Measurements from ENCODE around the gene CDC123.
"Not testable (repeated sequence)": the region's sequence is repeated elsewhere in the genome, so short reads cannot be mapped to it uniquely, and the experiment has no call there.

The CDC123 gene

DNA sequence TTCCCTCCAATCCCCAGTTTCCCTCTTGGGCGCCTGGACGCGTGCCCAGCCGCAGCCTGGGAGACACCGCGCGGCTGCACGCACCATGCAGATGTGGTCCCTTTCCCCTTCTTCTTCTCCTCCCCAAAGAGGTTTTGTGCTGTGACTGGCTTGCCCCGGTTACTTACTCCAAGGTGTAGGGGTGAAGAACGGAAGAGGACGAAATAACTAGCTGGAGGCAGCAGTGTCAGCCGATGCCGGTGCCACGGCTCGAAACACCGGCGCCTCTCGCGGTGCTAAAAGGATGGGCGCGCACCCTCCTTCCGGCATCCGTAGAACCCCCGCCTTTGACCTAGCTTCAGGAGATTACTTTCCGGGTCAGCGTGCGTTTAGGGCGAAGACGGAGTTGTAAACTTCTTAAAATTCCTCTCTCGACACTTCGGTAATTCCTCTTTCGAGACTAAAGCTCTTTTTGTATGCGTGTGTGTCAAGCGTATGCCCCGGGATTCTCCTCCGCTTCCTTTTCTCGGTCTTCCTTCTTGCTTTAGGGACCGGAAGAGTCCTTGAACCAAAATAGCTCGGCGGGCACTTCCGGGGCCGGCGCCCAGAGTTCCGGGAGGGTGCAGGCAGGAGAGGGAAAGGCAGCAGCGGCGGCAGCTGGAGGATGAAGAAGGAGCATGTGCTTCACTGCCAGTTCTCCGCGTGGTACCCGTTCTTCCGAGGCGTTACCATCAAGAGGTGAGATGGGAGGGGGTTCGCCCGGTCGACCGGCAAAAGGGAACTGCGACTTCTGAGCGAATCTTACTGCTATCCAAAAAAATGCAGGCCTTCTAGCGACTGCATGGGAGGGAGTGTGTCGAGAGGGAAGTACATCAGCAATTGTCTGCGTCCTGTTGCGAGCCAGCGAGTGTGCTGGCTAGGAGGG, at the start of gene CDC123, which contains the start of gene NUDT5:
Gene CDC123 (plus strand): TSS at position 586 of the 904 bp plus-strand sequence. CDS start 58 bp downstream, at position 644.
Gene NUDT5 (minus strand): TSS at position 289 of the 904 bp plus-strand sequence. CDS start 9,600 bp downstream, outside the sequence.
- peak; percentile 88 for DNase-seq

- DNase-seq: no peak
Observed at GRCh38 chr10:12150163-12150562, 45.8 kb upstream of the CDC123 start.

DNA sequence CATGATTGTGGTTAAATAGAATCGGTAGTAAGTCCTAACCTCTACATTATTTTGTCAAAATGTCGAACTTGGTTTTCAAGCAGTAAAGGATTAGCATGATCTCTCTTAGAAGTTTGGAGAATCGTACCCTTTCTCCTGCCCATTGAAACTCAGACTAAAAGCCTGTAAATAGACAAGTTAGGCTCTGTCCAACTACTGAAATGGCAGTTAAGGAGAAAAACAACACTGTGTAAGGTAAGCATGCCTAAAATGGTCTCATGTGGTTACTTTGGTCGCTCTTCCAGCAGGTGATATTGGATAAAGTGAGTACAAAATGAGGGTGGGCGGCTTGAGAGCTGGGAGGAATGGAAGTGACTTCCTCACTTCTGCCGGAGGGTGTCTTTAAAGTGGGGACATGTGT, 41.5 kb upstream of the CDC123 start:
- DNase-seq: no peak

GRCh38 chr10:12156367-12157123, 39.4 kb upstream of the CDC123 start:
- no peak for DNase-seq

DNA sequence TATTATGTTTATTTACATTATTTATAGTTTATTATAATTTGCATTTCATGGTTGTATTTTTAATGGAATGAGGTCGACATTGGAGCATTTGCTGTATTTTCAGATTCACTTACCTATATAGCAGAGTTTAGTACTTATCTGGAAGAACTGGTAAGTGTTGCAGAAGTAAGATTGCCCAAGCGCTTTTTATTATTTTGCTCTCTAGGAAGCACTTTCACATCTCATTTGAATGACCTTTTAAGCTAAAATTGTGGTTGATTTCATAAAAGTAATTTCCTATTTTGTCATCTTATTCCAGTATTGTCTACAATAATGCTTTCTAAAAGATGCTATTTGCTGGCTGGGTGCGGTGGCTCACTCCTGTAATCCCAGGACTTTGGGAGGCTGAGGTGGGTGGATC, 37.9 kb upstream of the CDC123 start:
- no peak for DNase-seq

DNA sequence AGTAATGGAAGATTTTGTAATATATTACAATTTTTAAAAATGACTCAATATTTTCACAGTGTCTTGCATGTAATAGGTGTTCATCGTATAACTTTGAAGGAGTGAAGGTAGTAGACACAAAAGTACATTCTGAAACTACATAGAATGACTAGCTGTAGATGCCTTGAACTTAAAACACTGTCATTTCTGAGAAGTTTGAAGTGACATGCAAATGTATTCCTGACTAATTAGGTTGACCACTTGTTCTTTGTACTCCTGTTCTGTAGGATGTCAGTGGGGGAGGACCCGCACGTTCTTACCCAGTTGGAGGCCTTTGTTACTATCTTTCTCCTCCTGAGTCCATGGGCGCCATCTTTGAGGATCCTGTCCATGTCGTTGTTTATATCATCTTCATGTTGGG, 35.3 kb upstream of the CDC123 start:
- no peak for DNase-seq

DNA sequence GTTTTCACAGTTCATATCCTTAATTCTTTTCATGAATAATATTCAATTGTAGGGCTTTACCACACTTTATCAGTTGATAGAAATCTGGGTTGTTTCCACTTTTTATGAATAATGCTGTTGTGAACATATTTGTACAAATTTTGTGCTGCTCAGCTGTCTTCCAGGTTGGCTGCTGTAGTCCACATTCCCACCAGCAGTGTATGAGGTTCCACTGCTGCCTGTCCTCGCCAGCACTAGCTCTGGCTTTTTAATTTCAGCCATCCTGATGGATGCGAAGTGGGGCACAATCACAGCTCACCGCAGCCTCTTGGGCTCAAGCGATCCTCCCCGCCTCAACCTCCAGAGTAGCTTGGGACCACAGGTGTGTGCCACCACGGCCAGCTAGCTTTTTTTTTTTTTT, 33.1 kb upstream of the CDC123 start:
- DNase-seq: no peak

GRCh38 chr10:12164085-12164484, 31.9 kb upstream of the CDC123 start:
- DNase-seq: no peak

DNA sequence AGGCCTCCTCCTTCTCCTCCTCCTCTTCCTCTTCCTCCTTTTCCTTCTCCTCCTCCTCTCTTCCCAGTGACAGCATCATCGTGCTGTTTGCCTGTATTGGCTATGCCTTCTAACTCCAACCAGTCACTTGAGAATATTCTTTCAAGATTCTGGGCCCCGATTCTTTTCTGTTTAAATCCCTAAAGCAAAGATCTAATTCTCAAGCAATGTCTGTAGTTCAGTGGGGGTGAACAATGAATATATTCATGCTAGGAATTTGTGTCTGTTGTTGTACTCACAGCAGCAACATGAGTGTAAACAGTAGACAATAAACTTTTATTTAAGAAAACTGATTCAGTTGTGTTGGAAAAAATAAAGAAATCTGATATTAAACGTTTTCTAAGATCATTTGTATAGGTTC, 31.0 kb upstream of the CDC123 start:
- DNase-seq: no peak

DNA sequence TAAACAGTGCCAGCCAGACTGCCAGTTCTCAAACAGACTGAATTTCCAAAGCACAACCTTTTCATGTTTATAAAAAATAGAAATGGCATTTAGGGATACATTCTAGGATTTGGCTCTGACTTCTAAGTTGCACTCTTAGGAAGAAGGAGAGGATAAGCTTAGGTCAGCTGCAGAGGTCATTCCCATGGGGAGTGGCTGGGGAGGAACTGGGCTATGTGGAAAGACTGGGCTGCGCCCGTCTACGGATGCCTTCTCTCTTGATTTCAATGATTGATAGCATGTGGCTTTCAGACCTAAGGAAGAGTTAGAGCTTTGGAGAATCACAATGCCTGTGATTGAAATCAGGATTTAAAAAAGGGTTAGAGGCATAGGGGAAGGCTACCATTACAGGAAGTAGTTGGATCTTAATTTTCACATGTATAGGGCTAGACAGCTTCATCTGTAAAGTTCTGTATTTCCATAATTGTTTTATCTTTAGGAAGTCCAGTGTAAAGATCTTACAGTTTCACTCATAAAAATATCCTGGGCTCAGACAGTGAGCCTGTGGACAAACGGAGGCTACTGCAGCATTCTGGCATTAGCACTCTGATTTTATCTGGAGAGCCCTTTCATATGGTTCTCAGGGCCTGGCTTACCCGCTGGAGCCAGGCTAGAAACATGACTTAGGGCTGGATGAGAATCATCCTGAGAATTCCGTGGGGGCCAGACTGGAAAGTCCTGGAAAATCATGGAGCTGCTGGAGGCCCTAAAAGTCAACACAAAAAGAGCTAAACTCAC, 29.8 kb upstream of the CDC123 start:
- DNase-seq: no peak

DNA sequence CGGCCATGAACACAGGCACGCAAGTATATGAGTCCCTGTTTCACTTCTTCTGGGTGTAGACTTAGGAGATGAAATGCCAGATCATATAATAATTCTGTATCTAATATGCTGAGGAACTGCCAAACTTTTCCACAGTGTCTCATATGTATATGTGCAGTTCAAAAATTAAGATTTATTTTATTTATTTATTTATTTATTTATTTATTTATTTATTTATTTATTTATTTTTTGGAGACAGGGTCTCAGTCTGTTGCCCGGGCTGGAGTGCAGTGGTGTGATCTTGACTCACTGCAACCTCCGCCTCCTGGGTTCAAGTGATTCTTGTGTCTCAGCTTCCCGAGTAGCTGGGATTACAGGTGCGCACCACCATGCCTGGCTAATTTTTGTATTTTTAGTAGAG, 24.5 kb upstream of the CDC123 start:
- DNase-seq: not testable (repeated sequence)

GRCh38 chr10:12177642-12178041, 18.3 kb upstream of the CDC123 start:
- DNase-seq: no peak

DNA sequence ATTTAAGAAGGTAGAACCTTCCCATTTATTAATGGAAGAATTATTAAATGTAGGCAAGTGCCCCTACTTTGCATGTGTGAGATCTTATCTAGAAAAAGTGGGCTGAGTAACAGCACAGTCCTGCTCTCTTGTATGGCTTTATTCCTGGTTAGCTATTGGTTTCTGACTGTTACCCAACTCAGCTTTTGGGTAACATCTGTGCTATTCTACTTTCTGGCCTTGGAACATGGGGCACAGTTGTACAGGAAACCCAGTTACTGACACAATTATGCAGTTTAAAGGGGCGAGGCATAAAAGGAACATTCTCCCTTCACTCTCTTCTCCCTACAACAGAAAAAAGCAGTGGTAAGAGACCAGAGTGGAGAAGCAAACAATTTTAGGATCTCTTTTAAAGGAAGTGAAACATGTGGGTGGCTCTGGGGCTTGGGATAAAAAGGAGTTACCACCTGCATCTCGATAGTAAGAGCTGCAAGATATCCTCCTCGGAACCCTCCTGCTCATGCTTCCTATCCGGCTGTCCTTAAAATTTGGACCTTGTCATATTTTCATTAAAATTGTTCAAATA, 16.3 kb upstream of the CDC123 start:
- DNase-seq: no peak

DNA sequence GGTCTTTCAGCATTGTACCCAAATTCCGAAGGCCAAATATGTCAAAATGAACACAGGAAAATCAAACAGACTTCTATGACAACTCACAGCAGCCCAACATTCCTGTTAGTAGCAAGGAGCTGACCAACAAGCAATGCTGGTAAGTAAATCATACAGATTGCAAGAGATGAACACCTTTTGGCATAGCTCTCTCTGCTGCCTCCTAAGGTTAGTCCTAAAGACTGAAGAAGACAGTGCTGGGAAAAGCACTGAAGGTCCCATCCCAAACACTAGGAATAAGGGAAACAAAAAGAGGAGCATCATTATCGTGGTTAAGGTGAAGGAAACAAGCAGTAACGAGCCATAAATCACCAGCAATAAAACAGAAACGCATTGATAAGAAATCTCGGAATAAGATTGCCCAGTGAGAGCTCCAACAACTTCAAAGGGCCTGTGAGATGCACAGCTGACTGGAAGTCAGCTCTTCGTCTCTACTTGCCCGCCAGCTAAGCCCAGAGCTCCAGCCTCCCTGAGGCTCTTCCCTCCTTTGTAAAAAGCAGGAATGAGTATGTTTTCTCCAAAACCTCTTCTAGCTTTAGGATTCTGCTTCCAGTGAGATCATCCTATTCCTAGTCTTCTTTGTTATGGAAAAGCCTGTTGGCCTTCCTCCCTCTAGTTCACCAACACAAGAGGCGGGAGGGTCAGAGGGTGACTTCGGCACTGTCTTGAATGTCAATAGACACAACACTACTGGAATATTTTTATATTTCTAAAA, 15.6 kb upstream of the CDC123 start:
- no peak for DNase-seq

DNA sequence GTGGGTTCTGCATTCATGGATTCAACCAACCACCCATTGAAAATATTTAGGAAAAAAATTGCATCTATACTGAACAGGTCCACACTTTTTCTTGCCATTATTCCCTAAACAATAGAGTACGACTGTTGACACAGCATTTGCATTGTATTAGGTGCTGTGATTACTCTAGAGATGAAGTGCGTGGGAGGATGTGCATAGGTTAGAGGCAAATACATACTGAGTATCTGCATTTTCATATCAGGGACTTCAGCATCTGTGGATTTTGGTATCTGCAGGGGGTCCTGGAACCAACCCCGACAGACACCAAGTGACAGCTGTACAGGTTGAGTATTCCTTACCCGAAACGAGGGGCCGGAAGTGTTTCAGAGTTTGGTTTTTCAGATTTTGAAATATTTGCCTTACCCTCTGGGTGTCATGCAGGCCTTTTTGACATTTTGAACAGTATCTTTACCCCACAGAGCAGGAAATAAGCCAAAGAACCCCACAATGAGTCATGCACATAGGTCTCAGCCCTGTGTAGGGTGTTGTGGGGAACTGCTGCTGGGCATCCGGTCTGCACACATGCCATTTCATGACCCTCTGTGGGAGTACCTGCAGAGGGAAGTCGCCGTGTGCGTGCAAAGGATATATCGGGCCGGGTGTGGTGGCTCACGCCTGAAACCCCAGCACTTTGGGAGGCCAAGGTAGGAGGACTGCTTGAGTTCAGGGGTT, 14.8 kb upstream of the CDC123 start:
- no peak for DNase-seq

DNA sequence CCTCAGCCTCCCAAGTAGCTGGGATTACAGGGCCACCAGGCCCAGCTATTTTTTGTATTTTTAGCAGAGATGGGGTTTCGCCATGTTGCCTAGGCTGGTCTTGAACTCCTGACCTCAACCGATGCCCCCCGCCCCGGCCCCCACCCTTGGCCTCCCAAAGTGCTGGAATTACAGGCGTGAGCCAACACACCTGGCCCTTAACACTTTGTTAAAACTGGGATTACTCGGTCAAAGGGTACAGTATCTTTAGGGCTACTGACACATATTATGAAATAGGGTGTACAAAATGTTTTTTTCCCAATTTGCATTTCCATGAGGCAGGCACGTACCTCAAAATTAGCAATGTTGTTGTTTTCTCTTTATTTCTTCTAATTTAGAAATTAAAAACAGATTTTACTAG, 11.8 kb upstream of the CDC123 start:
- DNase-seq: no peak

DNA sequence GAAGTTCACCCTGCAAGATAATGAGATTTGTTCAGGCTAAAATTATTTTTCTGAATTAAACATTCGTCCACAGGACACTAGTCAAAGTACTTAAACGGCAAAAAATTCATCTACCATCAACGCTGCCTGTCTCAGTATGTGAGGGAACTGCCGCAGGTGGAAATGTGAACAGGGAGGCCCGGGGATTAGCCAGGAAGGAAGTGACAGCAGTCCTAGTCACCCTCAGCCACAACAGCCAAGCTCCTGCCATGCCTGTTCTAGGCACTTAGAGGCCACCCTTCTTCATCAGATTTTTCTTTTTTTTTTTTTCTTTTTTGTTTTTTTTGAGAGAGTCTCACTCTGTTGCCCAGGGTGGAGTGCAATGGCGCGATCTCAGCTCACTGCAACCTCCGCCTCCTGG, 9.7 kb upstream of the CDC123 start:
- no peak for DNase-seq

DNA sequence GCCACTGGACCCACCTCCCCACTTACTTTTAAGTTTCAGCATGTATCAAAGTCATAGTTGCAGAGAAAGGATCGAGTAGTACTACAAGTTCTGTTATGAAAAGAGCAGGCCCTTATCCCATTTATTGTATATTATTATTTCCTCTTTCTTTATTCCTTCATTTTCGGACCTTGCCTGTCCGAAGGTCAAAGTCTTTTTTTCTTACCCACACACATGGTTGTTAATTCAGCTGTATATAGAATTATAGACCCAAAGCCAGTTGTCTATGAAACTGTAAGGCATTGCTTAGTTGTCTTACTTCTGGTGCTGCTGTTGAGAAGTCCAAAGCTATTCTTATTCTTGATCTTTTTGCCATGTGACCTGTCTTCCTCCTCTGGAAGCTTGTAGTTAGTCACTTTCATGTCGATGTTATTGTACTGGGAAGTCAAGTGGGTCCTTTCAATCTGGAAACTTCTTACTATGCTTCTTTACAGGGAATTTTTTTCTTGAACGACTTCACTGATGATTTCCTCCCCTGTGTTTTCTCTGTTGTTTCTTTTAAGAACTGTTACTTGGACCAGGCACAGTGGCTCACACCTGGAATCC, 8.6 kb upstream of the CDC123 start:
- DNase-seq: no peak

DNA sequence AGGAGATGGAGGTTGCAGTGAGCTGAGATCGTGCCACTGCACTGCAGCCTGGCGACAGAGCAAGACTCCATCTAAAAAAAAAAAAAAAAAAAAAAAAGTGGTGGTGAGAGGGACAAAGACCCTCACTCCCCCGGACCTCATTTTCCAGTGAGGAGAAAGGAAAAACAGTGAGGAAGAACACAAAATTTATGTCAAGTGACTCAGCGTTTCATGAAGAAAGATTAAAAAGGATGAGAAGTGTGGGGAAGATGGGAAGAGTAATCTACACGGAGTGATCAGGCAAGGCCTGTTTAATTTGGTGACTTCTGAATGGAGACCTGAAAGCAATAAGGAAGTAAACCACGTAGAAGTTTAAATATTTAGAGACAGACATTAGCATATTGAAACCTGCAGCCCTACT, 7.3 kb upstream of the CDC123 start:
- no peak for DNase-seq

- no peak for DNase-seq
Observed at GRCh38 chr10:12189426-12189825, 6.6 kb upstream of the CDC123 start.

GRCh38 chr10:12191715-12192114, 4.3 kb upstream of the CDC123 start:
- DNase-seq: no peak

All from NCI-H69 (cell line).